IPS-NIHi7 (cell line): Measurements from ENCODE around the gene PIGZ.

ENCODE experiments used
- DNase-seq: peaks from one replicate; pipeline ENCODE4 v3.0.0; 2012; ENCODE audit warnings: mixed read lengths; ENCODE audit errors: extremely low spot score

The PIGZ gene

DNA sequence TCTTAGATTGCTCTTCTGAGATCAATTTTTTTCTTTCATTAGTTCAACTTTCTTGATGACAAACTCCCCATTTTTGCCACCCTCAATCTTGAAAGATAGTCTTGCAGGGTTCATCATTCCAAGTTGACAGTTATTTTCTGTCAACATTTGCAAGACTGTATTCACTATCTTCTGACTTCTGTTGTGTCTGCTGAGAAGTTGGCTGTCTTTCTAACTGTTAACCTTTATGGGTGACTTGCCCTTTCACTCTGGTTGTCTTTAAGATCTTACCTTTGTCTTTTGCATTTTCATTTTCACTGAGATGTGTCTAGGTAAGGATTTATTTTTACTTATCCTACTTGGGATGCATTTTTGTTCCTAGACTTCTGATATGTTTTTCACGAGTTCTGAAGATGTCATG lies 14.6 kb upstream of the PIGZ start:
- DNase-seq, result no peak

DNA sequence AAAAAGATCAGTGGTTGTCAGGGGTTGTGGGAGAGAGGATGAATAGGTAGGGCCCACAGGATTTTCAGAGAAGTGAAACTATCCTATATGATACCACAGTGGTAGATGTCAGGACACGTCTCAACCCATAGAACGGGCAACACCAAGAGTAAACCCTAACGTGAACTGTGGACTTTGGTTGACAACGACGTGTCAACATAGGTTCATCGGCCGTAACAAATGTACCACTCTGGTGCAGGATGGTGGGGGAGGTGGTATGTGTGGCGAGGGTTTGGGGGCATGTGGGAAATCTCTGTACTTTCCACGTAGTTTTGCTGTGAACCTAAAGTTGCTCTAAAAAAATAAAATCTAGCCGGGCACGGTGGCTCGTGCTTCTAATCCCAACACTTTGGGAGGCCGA lies 13.0 kb upstream of the PIGZ start:
- no peak for DNase-seq

DNA sequence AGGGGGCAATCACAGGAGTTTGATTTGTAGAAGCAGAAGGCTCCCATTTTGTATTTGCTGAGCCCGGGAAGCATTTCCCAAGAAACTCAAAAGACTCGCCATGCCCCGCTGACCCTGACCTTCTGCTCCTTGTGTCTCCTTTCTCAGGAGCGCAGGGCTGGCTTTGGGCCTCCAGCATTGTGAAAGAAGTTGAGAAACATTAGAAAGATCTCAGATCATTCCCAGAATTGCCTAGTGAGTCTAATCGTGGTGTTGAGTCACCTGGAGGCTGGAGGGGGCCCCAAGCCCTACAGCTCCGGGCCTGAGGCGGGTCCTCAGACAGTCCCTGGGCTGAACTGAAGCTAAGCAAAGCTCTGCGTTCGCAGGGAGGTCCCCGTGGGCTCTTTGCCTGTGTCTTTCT lies 10.9 kb upstream of the PIGZ start:
- DNase-seq, result no peak

DNA sequence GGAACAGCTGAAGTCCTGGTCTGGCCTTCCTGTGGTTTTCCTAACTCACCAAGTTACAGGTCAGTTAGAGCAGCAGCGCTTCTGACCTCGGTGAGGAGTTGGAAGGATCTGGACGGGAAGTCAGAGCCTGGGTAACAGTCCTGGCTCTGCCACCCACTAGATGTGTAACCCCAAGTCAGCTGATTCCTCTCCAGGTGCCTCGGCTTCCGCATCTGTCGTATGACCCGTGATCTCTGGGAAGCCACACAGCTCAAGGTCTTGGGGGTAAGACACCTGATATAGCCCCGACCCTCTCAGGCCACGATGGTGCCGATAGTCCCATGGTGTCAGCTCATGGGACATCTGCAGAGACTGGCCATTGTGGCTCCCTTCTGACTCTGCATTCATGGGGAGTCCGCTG lies 8.3 kb upstream of the PIGZ start:
- DNase-seq, result no peak

DNA sequence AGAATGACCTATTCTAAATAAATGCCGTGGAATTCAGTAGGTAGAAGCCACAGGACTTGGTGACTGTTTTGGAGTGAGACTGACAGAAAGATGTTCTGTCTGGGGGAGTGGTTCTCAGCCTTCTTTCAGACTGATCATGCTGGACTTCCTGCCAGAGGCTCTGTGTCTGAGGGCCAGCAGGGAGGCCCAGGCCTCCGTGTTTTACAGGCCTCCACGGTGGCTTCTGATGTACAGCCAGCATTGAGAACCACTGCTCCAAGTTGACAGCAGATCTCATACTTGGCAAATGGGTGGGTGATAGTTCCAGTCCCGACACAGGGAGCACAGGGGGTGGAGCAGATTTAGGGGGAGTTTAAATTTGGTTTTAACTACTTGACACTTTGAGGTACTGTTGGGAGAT lies 6.7 kb upstream of the PIGZ start:
- DNase-seq, result no peak

DNA sequence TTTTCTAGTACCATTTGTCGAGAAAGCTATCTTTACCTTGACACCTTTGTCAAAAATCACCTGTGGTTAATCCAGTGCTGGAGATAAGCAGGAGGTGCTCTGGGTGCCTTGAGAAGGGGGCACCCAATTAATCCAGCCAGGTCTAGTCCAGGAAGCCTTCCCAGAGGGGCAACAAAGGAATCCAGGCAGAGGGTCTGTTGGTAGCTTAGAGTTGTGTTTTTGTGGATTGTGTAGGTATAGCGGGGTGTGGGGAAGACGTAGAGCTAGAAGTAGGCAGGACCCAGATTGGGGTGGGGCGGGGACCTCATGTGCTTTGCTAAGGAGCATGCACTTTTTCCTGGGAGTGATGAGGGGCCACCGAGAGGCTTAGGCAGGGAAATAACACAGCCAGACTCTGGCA lies 6.0 kb upstream of the PIGZ start:
- DNase-seq, result no peak

DNA sequence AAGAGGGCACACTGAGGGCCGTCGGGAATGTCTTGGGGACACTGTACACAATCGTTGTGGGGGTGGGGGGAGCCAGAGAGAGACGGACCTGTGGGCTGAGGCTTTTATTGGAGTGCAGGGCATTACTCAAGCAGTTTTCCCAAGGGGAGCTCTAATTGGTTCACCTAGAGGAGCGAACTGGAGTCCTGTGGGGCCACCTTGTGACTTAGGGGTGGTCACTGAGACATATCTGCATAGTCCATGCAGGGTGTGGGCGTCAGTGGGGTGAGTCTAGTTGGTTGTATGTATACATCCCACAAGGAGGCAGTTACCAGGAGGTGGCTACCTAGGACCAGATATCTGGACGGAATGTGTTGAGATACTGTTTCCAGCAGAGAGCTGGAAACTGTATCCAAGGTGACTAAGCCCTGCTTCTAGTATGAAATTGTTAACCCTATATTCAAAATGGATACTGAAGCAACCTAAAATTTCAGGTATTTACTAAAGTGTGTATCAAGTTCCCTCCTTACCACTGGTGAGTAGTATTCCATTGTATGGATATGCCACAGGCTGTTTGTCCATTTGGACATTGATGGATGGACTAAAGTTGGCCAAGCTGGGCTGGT lies 2.6 kb upstream of the PIGZ start:
- DNase-seq, result no peak

DNA sequence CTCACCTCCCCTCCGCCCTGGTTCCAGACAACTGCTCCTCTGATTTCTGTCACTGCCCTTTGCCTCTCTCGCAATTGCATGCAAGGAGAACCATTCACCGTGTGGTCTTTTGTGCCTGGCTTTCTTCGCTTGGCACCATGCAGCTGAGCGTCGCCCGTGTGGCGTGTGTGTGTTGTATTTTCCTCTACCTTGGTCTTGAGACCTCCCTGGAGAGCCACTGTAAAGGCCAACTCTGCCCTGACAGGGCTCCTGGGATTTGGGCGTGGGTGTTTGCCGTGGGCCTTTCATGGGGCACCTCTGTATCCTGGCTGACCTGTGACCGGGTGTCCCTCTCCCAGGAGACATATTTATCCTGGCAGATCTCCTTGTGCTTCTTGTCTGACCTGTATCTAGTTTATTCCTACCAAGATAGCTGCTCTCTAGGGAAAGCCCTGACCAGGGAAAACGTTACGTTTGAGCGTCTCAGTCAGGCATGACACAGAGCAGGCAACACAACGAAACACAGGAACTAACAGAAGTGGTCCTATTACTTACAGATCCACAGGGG lies 2.0 kb upstream of the PIGZ start:
- no peak for DNase-seq

DNA sequence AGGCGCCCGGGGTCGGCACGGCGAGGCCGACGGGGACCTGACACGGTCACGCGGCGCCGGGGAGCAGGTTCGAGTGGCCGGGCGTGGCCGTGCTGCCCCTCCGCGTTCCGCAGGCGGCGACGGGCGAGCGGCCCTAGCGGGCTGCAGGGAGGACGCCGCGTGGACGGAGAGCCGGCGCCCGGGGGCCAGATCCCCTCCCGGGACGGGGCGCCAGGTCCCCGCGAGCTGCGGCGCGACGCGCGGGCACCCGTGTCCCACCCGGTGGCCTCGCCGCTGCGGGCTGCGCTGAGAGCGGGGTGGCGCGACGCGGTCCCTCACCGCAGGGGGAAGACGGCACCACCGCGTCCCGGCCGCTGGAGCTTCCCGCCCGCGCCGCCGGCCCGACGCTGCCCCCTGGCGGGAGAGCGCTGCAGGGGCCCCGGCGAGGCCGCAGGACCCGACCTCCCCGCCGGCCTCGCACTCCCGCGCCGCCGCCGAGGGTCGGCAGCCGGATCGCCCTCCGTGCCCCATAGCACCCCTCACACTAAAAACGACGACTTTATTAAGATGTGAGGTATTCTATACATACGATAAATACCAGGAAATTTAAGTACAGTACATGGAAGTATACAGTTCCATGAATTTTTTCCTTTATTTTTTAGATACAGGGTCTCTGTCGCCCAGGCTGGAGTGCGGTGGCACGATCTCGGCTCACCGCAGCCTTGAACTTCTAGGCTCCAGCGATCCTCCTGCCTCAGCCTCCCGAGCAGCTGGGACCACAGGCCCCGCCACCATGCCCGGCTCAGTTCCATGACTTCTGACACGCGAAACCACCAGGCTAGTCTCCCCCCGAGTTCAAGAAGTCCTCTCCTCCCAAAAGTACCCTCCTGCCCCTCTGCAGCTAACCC lies 1.3 kb upstream of the PIGZ start:
- peak; percentile 91 for DNase-seq

DNA sequence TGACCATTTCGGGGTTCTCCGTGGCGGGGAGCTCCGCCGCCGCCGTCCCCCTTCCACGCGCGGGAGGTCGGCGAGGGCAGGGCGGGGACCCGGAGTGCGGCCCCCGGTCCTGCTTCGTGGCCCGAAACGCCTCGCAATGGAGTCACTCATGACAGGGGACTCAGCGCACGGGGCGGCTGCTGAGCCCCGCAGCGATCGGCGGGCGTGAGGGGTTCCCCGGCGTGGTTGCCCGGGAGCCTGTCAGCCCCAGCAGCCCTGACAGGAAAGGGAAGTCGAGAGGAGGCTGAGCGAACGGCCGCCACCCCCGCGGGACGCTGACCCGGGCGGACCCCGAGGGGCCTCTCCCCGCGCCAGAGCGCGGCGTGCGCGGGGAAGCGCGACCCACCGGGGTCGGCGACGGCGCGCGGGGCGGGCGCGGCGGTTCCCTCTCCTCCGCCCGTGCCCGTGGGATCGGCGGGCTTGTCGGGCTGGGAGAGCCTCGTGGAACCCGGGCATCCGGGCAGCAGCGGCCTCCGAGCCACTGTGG lies 564 bp upstream of the PIGZ start:
- DNase-seq, result no peak

DNA sequence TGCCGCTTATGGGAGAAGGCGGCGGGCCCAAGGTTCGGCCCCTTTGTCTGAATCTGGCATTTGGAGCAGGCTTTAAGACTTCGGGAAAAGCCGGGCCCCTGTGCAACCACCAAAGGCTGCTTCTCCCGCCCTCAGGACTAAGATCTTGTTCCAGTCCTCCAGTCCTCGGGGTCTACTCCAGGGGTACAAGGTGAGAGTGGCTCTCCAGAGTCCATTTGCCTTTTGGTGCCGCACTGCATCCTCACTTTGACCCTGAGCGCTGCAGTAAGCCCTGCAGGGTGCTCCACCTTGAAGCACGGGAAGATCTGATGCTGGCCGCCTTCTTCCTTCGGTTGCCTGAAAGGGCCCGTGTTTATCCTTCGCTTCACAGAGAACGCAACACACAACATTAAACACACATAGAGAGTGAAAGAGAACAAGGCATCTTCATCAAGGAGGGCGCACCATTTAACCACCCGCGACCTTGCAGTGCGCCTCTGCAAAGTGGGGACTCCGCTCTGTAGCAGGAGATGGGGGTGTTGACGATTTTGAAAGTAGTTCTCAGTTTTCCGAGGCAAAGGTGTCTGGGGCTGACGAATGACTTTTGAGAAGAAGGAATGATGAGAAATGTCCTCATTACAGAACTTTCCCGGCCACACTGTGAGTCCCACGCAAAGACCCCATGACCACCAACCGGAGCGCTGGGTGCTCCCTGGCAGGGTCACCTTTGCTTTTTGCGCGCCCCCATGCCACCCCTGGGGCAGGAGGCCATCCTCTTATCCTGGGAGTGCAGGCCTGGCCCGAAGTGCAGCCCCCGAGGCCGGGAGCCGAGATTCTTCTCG lies 1.0 kb downstream of the PIGZ start:
- DNase-seq, result no peak

DNA sequence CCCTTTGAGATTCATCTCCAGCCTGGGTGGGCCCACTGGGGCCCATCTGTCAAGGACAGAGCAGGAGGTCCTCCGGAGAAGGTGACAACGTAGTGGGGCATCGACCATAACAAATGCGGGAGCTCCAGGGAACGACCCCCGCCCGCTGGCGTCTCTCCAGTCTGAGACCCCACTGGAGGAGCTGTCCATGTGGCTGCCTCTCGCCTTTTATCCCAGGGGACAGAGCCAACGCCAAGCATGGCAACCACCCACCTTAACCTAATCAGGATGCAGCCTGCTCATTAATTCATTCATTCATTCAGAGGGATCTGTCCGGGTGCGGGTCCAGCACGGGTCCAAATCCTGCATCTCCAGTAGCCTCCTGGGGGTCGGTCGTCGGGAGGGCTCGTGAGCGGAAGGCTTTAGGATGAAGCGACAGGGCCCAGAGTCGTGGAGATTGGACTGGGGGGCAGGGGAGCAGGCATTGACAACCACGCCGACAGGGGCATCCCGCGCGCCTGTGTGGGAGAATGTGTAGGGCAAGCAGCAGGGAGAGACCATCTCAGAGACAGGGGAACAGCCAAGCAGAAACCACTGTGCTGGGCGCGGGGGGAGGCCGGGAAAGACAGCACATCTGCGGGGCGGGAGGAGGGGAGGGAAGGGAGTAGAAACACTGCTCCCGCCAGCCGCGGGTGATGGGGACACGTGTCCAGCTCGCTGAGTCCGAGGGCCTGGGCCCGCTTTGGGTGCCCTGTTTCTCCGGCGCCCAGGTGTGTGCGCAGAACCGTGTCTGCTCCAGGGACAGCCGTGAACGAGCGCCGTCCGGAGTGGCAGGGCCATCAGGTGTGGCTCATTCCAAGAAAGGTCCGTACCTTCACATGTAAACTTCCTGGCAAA lies 1.9 kb downstream of the PIGZ start:
- no peak for DNase-seq

DNA sequence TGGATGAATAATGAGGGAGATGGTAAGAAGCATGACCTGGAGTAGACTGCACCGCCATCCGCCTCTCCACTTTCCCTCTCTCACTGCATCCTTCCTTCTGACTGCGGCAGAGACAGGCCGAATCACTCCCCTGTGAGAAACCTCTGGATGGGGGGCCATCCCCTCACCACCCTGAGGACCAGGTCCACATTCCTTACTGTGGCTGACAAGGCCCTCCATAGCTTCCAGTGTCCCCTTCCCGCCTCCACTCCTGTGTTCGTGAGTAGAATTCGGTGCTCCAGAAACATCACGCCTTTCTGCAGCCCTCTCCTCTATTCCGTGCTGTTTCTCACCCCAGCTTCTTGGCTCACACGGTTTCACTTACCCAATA lies 2.8 kb downstream of the PIGZ start:
- no peak for DNase-seq

DNA sequence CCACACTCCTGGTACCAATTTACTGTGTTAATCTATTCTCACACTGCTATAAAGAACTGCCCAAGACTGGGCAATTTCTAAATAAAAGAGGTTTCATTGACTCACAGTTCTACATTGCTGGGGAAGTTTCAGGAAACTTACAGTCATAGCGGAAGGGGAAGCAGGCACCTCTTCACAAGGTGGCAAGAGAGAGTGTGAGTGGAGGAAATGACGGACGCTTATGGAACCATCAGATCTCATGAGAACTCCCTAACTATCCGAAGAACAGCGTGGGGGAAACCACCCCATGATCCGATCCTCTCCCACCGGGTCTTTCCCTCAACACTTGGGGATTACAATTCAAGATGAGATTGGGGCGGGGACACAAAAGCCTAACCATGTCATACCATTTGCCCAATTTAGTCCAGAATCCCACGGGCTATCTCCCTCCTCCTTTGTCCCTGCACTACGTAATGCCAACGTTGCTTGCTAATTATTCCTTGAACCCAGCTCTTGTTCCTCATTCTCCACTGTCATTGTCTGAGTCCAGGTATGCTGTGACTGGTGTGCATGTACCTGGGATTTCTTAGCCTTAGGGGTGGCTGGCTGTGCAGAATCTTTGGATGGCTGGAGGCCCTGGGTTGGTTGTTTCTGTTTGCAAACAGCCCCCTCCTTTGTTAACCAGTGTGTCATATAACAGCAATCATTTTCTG lies 3.4 kb downstream of the PIGZ start:
- DNase-seq, result no peak

DNA sequence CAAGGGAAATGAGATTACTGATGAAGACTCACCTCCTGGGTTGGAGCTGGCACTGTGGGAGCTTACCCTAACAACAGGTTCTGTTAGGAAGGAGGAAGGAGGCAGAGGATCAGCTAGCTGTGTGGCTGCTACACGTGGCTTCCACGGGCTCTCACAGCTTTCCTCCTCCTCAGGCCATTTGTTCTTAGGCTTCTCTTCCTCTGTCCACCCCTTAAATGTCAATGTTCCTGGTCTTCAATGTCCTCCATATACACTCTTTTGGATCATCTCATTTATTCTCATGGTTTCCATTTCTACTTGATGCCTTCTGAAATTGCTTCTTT lies 5.0 kb downstream of the PIGZ start:
- no peak for DNase-seq

DNA sequence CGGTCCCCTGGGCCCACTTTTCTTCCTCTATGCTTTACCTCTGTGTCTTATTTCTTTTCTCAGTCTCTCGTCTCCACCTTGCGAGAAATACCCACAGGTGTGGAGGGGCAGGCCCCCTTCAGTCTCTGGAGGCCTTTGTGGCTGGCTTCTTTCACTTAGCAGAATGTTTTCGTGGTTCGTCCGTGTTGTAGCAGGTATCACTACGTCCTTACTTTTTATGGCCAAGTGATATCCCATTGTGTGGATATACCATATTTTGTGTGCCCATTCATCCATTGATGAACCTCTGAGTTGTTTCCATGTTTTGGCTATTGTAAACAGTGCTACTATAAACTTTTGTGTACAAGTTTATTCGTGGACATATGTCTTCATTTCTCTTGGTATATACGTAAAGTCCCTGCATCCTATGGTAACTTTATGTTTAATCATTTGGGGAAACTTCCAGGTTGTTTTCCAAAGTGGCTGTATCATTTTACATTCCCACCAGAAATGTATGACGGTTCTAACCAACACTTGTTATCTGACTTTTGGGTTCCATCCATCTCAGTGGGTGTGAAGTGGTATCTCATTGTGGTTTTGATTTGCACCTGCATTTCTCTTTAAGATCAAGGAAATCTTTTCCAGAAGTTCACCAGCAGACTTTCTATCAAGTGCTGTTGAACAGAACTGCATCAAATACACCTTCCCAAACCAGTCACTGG lies 5.6 kb downstream of the PIGZ start:
- DNase-seq, result no peak

DNA sequence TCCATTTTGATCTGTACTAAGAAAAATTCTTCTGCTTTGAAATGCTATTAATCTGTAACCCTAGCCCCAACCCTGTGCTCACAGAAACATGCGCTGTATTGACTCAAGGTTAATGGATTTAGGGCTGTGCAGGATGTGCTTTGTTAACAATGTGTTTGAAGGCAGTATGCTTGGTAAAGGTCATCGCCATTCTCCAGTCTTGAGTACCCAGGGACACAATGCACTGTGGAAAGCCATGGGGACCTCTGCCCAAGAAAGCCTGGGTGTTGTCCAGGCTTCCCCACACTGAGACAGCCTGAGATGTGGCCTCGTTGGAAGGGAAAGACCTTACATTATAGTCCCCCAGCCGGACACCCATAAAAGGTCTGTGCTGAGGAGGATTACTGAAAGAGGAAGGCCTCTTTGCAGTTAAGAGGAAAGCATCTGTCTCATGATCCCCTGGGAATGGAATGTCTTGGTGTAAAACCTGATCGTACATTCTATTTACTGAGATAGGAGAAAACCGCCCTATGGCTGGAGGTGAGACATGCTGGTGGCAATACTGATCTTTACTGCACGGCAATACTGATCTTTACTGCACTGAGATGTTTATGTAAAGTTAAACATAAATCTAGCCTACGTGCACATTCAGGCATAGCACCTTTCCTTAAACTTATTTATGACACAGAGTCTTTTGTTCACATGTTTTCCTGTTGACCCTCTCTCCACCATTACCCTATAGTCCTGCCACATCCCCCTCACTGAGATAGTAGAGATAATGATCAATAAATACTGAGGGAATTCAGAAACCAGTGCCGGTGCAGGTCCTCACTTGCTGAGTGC lies 6.3 kb downstream of the PIGZ start:
- DNase-seq, result no peak

DNA sequence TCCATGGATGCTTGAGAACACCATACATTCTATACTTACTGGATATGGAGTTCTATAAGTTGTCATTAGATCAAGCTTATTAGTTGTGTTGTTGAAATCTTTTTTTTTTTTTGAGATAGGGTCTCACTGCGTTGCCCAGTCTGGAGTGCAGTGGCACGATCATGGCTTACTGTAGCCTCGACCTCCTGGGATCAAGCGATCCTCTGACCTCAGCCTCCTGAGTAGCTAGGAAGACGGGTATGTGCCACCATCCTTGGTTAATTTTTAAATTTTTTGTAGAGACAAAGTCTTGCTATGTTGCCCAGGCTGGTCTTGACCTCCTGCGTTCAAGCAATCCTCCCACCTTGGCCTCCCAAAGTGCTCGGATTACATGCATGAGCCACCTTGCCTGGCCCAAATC lies 13.8 kb downstream of the PIGZ start:
- DNase-seq, result no peak

DNA sequence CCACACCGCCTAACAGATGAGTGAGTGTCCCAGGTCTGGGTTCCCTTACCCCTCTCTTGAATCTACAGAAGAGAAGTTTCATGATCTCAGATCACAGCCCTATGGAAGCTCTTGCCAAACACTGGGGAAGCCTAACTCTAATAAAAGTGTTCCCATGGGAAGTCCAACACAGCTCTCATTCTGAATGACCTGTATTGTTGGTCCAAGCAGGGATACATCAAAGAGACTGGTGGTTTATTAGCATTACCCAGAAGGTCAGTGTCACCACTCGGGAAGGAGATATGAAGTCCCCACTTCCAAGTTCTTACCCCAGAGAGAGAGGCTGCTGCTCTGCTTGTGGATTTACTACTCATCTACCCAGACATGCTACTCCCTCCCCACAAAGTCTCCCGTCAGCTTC lies 17.3 kb downstream of the PIGZ start:
- DNase-seq, result no peak
